ENCODE results near the gene TMPRSS3.

TMPRSS3 gene

DNA sequence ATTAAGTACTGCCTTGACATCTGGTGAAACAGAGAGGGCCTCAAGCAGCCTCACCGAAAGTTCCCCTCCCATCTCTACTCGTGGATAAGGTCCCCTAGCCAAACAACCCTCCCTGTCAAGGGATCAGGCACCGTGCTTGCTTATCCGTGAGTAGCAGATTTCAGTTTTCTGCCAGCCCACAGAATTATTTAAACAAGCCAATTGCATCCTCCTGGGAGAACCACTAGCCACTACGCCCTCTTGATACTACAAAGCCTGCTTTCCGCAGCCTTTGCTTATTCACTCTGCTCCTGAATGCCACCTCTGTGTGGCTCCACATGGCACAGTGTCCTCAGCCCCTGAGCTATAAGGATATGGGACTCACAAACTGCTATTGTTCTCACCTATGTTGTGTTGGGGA, 39.2 kb downstream of the TMPRSS3 start:
- peaks cover 3% of the 10 kb centered on the region for H3K27me3 ChIP-seq (ENCODE audit: control insufficient read depth, insufficient read depth, low read length)
- no peak overlapping the region for H3K9ac ChIP-seq (ENCODE audit: low read length)
- H3K27ac ChIP-seq (ENCODE audit: low read depth, low read length) = no peak overlapping the region
- no peaks in the 10 kb centered on the region for H3K4me1 ChIP-seq (ENCODE audit: control insufficient read depth, insufficient read depth, low read length)
- no peak overlapping the region for H3K4me3 ChIP-seq (ENCODE audit: low read length)
- no peaks in the 10 kb centered on the region for H3K36me3 ChIP-seq (ENCODE audit: control insufficient read depth, insufficient read depth, low read length)

DNA sequence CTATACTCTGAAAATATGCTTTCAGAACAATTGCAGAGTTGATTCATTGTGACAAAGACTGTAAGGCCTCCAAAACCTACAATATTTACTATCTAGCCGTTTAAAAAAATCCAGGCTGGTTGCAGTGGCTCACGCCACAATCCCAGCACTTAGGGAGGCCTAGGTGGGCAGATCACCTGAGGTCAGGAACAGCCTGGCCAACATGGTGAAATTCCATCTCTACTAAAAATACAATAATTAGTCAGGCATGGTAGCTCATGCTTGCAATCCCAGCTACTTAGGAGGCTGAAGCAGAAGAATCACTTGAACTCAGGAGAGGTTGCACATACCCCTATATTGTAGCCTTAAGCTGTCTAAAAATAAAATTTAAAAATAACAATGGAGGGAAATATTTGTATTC, 39.8 kb downstream of the TMPRSS3 start:
- peaks cover 3% of the 10 kb centered on the region for H3K27me3 ChIP-seq (ENCODE audit: control insufficient read depth, insufficient read depth, low read length)

DNA sequence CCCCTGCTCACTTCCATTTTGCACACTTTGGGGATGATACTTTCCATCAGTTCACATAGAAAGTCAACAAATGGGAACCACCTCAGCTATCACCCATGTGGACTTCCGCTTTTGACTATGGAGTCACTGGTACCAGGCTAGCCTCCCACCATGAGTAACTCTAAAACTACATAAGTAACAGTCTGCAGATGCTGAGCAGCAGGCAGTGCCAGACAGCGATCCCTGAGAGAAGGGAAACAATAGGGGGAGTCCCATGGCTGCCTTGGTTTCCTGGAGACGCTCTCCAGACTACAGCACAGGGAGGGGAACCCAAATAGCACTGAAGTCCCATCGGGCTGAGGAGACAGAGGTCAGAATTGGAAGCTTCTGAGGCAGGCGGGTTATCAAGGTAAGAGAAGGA, 42.2 kb downstream of the TMPRSS3 start:
- Histone ChIP-seq H3K27me3 (ENCODE audit: control insufficient read depth, insufficient read depth, low read length) (peaks cover 3% of the 10 kb centered on the region), H3K4me1 (ENCODE audit: control insufficient read depth, insufficient read depth, low read length) (no peaks in the 10 kb centered on the region), H3K4me3 (ENCODE audit: low read length) (no peak overlapping the region), H3K27ac (ENCODE audit: low read depth, low read length) (no peak overlapping the region), H3K36me3 (ENCODE audit: control insufficient read depth, insufficient read depth, low read length) (no peaks in the 10 kb centered on the region), H3K9ac (ENCODE audit: low read length) (no peak overlapping the region)

More for the DNA sequence above, 39.8 kb downstream of the TMPRSS3 start:
- H3K36me3 ChIP-seq (ENCODE audit: control insufficient read depth, insufficient read depth, low read length) = no peaks in the 10 kb centered on the region
- H3K9ac ChIP-seq (ENCODE audit: low read length) = no peak overlapping the region
- H3K4me3 ChIP-seq (ENCODE audit: low read length) = no peak overlapping the region
- no peak overlapping the region for H3K27ac ChIP-seq (ENCODE audit: low read depth, low read length)
- no peaks in the 10 kb centered on the region for H3K4me1 ChIP-seq (ENCODE audit: control insufficient read depth, insufficient read depth, low read length)

DNA sequence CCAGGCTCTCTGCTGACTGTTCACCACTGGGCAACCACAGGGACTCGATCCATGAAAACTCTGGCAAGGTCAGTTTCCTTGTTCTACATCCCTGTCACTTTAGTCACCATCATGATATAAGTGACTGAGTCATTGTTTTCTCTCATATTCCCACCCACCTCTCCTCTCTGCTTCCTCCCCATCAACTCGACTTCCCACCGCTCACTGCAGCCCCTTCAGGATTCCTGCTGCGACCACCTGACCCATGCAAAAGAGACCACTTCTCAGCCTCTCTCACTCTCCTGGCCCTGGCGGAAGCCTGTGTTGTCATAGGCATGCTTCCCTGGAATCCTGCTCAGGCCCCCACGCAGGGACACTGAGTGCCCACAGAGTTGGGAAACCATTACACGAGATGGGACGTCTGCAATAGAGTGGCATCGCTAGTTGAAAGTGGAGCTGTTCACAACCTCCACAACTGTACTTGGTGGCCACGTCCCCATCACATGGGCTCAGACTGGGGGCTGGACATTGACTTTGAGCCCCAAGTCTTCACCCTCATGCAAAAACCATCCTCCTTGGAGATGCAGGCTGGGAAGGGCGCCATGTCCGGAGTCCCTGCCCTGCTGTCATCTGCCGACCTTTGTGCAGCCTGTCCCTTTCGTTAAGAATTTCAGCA, 43.3 kb downstream of the TMPRSS3 start:
- H3K27ac ChIP-seq (ENCODE audit: low read depth, low read length) = no peak overlapping the region
- H3K9ac ChIP-seq (ENCODE audit: low read length) = no peak overlapping the region
- no peak overlapping the region for H3K4me3 ChIP-seq (ENCODE audit: low read length)
- no peaks in the 10 kb centered on the region for H3K27me3 ChIP-seq (ENCODE audit: control insufficient read depth, insufficient read depth, low read length)
- no peaks in the 10 kb centered on the region for H3K36me3 ChIP-seq (ENCODE audit: control insufficient read depth, insufficient read depth, low read length)
- no peaks in the 10 kb centered on the region for H3K4me1 ChIP-seq (ENCODE audit: control insufficient read depth, insufficient read depth, low read length)

DNA sequence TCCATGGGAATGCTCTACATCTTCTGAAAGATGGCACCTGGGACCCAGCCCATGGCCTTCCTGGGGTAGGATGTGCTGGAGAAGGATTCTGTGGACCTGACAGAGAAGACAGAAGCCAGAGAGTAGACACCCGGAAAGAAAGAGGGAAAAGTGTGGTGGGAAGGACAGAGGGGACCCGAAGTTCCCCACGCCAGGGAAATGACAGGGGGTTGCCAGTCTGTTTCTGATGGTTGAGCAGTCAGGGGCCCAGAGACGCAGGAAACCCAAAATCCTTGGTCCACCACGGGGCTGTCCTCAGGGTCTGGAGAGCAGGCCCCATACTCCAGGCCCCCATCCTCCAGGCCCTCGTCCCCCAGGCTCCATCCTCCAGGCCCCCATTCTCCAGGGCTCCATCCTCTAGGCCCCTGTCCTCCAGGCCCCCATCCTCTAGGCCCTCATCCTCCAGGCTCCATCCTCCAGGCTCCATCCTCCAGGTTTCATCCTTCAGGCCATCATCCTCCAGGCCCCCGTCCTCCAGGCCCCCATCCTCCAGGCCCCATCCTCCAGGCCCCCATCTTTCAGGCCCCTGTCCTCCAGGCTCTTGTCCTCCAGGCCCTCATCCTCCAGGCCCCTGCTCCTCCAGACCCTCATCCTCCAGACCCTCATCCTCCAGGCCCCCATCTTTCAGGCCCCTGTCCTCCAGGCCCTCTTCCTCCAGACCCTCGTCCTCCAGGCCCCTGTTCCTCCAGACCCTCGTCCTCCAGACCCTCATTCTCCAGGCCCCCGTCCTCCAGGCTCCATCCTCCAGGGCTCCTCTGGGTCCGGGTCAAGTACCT, 44.0 kb downstream of the TMPRSS3 start:
- Histone ChIP-seq H3K9ac (ENCODE audit: low read length) (no peak overlapping the region), H3K36me3 (ENCODE audit: control insufficient read depth, insufficient read depth, low read length) (no peaks in the 10 kb centered on the region), H3K27me3 (ENCODE audit: control insufficient read depth, insufficient read depth, low read length) (no peaks in the 10 kb centered on the region), H3K4me3 (ENCODE audit: low read length) (no peak overlapping the region), H3K27ac (ENCODE audit: low read depth, low read length) (no peak overlapping the region), H3K4me1 (ENCODE audit: control insufficient read depth, insufficient read depth, low read length) (no peaks in the 10 kb centered on the region)

DNA sequence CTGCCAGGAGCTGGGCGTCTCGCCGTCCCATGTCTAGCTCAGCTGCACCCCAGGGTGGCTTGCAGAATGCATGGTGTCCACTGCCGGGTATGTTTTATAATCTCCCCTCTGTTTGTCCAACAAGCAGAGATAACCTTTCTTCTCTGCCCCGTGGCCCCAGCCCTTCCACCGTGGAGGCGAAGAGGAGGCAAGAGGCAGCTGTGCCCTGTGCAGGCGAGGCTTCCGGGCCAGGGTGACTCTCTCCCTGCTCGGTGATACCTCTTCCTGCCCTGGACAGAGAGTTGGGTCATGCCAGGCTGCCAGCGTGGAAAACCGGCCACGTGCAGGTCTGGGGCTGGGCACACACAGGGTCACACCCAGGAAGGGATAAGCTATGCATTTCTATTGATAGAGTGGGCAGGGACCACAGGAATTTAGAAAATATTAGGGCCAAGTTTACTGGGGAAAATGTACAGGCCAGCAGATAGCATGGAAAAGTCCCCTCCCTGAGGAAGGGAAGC, 44.9 kb downstream of the TMPRSS3 start, which contains the start of gene TFF2:
Gene TFF2, minus strand, starts transcription at position 68 of the 500 bp plus-strand sequence. Its CDS starts 37 bp downstream, at position 31.
- Histone ChIP-seq H3K36me3 (ENCODE audit: control insufficient read depth, insufficient read depth, low read length) (no peaks in the 10 kb centered on the region), H3K4me3 (ENCODE audit: low read length) (no peak within 1 kb of the TSS), H3K9ac (ENCODE audit: low read length) (no peak within 1 kb of the TSS), H3K27ac (ENCODE audit: low read depth, low read length) (no peak within 1 kb of the TSS), H3K4me1 (ENCODE audit: control insufficient read depth, insufficient read depth, low read length) (no peaks in the 10 kb centered on the region), H3K27me3 (ENCODE audit: control insufficient read depth, insufficient read depth, low read length) (no peaks in the 10 kb centered on the region)

DNA sequence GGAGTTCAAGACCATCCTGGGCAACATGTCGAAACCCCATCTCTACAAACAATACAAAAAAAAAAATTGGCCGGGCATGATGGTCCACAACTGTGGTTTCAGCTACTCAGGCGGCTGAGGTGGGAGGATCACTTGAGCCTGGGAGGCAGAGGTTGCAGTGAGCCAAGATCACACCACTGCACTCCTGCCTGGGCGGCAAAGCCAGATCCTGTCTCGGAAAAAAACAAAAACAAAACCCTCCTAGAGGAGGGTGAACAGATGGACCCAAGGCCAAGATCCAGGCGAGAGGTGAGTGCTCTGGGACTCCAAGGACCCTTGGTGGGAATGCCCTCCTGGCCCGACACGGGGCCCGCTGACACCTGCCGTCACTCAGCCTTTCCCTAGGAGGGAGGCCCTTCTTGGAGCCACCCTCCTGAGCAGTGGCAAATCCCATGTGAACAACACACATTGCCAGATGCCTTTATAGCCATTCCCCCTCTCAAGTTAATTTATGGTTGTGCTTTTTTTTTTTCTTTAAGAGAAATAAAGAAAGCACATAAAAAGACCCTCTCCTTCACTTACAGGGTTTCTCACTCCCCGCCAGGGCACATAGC, 45.4 kb downstream of the TMPRSS3 start:
- Histone ChIP-seq H3K36me3 (ENCODE audit: control insufficient read depth, insufficient read depth, low read length) (no peaks in the 10 kb centered on the region), H3K4me3 (ENCODE audit: low read length) (no peak overlapping the region), H3K9ac (ENCODE audit: low read length) (no peak overlapping the region), H3K27me3 (ENCODE audit: control insufficient read depth, insufficient read depth, low read length) (no peaks in the 10 kb centered on the region), H3K27ac (ENCODE audit: low read depth, low read length) (no peak overlapping the region), H3K4me1 (ENCODE audit: control insufficient read depth, insufficient read depth, low read length) (no peaks in the 10 kb centered on the region)

DNA sequence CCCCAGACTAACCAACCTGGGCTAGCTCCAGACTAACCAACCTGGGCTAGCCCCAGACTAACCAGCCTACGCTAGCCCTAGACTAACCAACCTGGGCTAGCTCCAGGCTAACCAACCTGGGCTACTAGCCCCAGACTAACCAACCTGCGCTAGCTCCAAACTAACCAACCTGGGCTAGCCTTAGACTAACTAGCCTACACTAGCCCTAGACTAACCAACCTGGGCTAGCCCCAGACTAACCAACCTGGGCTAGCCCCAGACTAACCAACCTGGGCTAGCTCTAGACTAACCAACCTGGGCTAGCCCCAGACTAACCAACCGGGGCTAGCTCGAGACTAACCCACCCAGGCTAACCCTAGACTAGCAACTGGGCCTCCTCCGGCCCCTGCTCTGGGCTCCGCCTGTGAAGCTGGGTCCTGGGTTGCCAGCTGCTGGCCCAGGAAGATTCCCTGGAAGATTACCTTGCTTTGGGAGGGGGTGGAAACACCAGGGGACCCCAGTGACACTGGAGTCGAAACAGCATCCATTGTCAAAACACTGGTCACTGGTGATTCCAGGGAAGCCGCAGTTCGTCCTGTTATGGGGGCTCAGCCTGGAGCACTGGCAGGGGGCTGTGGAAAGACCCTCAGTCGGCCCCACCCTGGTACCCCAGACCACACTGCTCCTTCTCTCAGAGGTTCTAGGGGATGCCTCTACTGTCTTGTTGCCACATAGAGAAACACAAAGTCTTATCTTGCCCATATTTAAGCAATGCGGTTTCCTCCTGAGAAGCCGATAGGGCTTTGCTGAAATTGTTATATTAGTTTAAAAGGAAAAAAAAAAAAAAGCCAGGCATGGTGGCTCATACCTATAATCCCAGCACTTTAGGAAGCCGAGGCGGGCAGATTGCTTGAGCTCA, 46.2 kb downstream of the TMPRSS3 start:
- no peak overlapping the region for H3K27ac ChIP-seq (ENCODE audit: low read depth, low read length)
- H3K4me3 ChIP-seq (ENCODE audit: low read length) = no peak overlapping the region
- H3K36me3 ChIP-seq (ENCODE audit: control insufficient read depth, insufficient read depth, low read length) = no peaks in the 10 kb centered on the region
- H3K4me1 ChIP-seq (ENCODE audit: control insufficient read depth, insufficient read depth, low read length) = no peaks in the 10 kb centered on the region
- H3K27me3 ChIP-seq (ENCODE audit: control insufficient read depth, insufficient read depth, low read length) = no peaks in the 10 kb centered on the region
- no peak overlapping the region for H3K9ac ChIP-seq (ENCODE audit: low read length)

DNA sequence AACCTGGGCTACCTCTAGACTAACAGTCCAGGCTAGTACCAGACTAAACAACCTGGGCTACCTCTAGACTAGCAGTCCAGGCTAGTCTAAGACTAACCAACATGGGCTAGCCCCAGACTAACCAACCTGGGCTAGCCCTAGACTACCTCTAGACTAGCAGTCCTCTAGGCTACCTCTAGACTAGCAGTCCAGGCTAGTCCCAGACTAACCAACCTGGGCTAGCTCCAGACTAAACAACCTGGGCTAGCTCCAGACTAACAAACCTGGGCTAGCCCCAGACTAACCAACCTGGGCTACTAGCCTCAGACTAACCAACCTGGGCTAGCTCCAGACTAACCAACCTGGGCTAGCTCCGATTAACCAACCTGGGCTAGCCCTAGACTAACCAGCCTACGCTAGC, 47.1 kb downstream of the TMPRSS3 start:
- Histone ChIP-seq H3K9ac (ENCODE audit: low read length) (no peak overlapping the region), H3K36me3 (ENCODE audit: control insufficient read depth, insufficient read depth, low read length) (no peaks in the 10 kb centered on the region), H3K4me1 (ENCODE audit: control insufficient read depth, insufficient read depth, low read length) (no peaks in the 10 kb centered on the region), H3K4me3 (ENCODE audit: low read length) (no peak overlapping the region), H3K27me3 (ENCODE audit: control insufficient read depth, insufficient read depth, low read length) (no peaks in the 10 kb centered on the region), H3K27ac (ENCODE audit: low read depth, low read length) (no peak overlapping the region)

DNA sequence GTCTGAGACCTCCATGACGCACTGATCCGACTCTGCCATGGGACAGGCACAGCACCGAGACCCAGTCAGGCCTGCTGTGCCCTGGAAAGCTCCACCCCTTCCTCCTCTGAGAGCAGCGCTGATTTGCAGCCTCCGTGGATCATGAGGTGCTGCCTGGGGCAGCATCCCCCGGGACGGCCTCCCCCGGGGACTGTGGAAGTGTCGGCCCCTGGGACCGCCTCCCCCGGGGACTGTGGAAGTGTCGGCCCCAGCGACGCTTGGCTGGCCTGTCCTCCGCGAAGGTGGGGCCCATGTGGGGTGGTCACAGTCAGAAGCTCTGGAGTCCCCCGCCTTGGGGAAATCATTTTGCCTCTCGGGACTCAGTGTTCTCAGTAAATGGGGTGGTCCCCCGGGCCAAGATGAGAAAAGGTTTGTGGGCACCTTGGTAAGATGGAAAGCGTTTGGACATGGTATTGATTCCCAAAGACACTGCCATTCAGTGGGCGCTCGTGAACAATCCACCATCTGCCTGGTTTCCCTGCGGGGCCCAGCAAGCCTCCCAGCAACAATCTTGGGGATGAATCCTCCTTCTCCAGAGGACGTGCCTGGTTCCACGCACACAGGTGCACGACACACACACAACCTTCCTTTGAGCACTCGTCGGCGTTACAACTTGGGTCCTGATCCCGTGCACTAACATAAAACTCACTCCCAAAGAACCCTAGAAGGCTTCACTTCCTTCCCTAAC, 48.1 kb downstream of the TMPRSS3 start:
- H3K9ac ChIP-seq (ENCODE audit: low read length) = no peak overlapping the region
- no peaks in the 10 kb centered on the region for H3K36me3 ChIP-seq (ENCODE audit: control insufficient read depth, insufficient read depth, low read length)
- no peaks in the 10 kb centered on the region for H3K27me3 ChIP-seq (ENCODE audit: control insufficient read depth, insufficient read depth, low read length)
- H3K4me3 ChIP-seq (ENCODE audit: low read length) = no peak overlapping the region
- H3K27ac ChIP-seq (ENCODE audit: low read depth, low read length) = no peak overlapping the region
- no peaks in the 10 kb centered on the region for H3K4me1 ChIP-seq (ENCODE audit: control insufficient read depth, insufficient read depth, low read length)

DNA sequence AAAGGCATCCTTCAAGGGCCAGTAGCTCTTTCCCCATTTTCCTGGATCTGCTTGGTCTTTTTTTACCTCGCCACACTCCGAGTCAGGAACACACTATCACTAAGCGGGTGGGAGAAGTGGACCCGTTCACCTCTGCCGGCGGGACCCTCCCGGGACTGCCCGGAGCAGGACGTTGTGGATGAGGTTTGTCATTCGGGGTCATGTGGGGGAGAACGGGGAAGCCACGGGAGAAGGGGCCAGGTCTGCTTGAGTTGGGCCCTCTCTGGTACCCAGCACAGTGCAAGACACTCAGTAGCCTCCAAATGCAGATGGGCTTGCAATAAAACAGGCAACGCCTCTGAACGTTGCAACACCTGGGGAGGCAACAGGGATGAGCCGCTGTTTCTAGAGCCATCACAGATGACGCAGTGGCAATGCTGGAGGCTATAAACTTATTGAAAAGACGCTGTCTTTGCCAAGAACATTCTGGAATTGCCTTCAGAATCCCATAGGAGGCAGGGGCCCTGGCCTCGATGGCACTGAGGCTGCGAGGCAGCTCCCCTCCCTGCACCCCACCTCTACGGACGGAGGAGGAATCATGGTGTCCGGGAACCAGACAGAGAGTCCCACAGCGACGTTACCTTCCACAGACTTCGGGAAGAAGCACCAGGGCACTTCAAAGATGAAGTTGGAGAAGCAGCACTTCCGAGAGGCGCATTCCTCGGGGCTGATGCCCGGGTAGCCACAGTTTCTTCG, 48.8 kb downstream of the TMPRSS3 start:
- no peaks in the 10 kb centered on the region for H3K4me1 ChIP-seq (ENCODE audit: control insufficient read depth, insufficient read depth, low read length)
- H3K36me3 ChIP-seq (ENCODE audit: control insufficient read depth, insufficient read depth, low read length) = no peaks in the 10 kb centered on the region
- H3K9ac ChIP-seq (ENCODE audit: low read length) = no peak overlapping the region
- no peak overlapping the region for H3K4me3 ChIP-seq (ENCODE audit: low read length)
- no peaks in the 10 kb centered on the region for H3K27me3 ChIP-seq (ENCODE audit: control insufficient read depth, insufficient read depth, low read length)
- no peak overlapping the region for H3K27ac ChIP-seq (ENCODE audit: low read depth, low read length)
